ENCODE results near the gene LY6G6D. TPM values are rescaled to one million over a fixed set of nuclear protein-coding genes. Genes with fewer than 3 reads are reported as not detected.

Gene LY6G6D
- total and polyA plus RNA-seq, 2 of the 13 experiments (the other 11 are each of a cell fraction or from before 2014, with no cell fraction given), result not detected

DNA sequence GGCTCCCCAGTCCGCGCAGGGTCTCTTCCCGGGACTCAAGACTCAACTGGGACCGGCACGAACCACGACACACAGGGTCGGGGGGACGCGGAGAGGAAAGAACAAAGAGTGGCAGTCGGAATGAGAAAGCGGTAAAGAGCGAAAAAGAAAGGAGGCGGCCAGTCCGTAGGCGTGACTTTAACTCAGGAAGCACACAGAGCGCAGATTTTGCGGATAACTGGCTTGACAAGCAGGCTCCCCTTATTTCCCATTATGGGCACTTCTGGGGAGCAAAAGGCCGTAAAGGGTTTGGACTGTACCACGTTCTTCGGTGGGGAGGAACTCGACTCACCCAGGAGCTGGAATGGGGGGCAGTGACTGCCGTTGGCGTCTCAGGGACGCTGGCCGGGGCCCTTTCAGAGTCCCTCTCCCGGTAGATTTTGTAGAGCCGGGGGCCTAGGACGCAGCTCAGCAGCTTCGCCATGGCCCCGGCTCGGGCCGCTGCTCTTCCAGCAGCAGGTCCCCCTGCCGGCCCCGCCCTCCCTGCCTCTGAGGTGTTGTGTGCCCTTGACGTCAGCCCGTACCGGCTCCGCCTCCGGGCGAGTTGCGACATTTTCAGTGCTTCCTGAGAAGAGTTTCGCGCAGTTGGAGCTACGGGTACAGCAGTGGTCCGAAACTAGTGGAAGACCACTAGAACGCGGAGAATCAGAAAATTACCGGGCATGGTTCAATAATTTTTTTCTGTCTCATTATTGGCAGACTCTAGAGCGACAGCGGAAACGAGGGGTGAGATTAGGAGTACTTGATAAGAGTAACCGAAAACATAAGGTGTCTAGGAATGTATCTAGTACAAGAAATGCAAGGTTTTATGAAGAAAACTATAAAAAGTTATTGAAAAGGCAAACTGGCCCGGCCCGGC, 12.1 kb upstream of the LY6G6D start, which contains the start of gene ABHD16A (continued):
- TF ChIP-seq, protein P1, sequence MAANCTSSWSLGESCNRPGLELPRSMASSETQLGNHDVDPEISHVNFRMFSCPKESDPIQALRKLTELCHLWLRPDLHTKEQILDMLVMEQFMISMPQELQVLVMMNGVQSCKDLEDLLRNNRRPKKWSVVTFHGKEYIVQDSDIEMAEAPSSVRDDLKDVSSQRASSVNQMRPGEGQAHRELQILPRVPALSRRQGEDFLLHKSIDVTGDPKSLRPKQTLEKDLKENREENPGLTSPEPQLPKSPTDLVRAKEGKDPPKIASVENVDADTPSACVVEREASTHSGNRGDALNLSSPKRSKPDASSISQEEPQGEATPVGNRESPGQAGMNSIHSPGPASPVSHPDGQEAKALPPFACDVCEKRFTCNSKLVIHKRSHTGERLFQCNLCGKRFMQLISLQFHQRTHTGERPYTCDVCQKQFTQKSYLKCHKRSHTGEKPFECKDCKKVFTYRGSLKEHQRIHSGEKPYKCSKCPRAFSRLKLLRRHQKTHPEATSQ (CRISPR knock-in tag; IDR thresholded peaks at IDR 0.05; ENCODE audit: borderline replicate concordance), result peak; percentile 81; the same call in 1 of the 2 replicates
- TF ChIP-seq ARHGAP35 (CRISPR knock-in tag; IDR thresholded peaks at IDR 0.05; ENCODE audit: borderline replicate concordance) (no peak), ZNF432 (CRISPR knock-in tag; IDR thresholded peaks at IDR 0.05; ENCODE audit: borderline replicate concordance) (no peak), NCOR1 (IDR thresholded peaks at IDR 0.05; ENCODE audit: borderline replicate concordance, low read length) (no peak; the same call in 1 of the 2 replicates), XRCC5 (optimal IDR thresholded peaks at IDR 0.05; ENCODE audit: low read length) (peak; percentile 87), BRD4 (CRISPR knock-in tag; IDR thresholded peaks at IDR 0.05) (no peak), NFE2L1 (CRISPR knock-in tag; IDR thresholded peaks at IDR 0.05; ENCODE audit: borderline replicate concordance) (no peak), GATA4 (IDR thresholded peaks at IDR 0.05; ENCODE audit: borderline replicate concordance, low read depth) (peak; percentile 63; the same call in 1 of the 2 replicates), ZNF569 (CRISPR knock-in tag; IDR thresholded peaks at IDR 0.05; ENCODE audit: borderline replicate concordance) (no peak), MAFK (conservative IDR thresholded peaks at IDR 0.05 in 1 of 2, IDR thresholded peaks at IDR 0.05 in 1 of 2; ENCODE audit: low read length in 2 of 2) (0 out of 4 replicates have a peak, but pooled peaks of 1 of the 2 experiments have one; percentile 5), ZBTB42 (CRISPR knock-in tag; IDR thresholded peaks at IDR 0.05) (0 out of 2 replicates have a peak, but pooled peaks have one; percentile 13), SP4 (CRISPR knock-in tag; IDR thresholded peaks at IDR 0.05) (peak; percentile 43)
- TF ChIP-seq, protein P2, sequence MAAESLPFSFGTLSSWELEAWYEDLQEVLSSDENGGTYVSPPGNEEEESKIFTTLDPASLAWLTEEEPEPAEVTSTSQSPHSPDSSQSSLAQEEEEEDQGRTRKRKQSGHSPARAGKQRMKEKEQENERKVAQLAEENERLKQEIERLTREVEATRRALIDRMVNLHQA (CRISPR knock-in tag; IDR thresholded peaks at IDR 0.05), result peak; percentile 82; the same call in 1 of the 2 replicates
- TF ChIP-seq, protein P3, sequence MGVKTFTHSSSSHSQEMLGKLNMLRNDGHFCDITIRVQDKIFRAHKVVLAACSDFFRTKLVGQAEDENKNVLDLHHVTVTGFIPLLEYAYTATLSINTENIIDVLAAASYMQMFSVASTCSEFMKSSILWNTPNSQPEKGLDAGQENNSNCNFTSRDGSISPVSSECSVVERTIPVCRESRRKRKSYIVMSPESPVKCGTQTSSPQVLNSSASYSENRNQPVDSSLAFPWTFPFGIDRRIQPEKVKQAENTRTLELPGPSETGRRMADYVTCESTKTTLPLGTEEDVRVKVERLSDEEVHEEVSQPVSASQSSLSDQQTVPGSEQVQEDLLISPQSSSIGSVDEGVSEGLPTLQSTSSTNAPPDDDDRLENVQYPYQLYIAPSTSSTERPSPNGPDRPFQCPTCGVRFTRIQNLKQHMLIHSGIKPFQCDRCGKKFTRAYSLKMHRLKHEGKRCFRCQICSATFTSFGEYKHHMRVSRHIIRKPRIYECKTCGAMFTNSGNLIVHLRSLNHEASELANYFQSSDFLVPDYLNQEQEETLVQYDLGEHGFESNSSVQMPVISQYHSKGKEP (CRISPR knock-in tag; IDR thresholded peaks at IDR 0.05), result 0 out of 2 replicates have a peak, but pooled peaks have one; percentile 48
- TF ChIP-seq, protein P4, sequence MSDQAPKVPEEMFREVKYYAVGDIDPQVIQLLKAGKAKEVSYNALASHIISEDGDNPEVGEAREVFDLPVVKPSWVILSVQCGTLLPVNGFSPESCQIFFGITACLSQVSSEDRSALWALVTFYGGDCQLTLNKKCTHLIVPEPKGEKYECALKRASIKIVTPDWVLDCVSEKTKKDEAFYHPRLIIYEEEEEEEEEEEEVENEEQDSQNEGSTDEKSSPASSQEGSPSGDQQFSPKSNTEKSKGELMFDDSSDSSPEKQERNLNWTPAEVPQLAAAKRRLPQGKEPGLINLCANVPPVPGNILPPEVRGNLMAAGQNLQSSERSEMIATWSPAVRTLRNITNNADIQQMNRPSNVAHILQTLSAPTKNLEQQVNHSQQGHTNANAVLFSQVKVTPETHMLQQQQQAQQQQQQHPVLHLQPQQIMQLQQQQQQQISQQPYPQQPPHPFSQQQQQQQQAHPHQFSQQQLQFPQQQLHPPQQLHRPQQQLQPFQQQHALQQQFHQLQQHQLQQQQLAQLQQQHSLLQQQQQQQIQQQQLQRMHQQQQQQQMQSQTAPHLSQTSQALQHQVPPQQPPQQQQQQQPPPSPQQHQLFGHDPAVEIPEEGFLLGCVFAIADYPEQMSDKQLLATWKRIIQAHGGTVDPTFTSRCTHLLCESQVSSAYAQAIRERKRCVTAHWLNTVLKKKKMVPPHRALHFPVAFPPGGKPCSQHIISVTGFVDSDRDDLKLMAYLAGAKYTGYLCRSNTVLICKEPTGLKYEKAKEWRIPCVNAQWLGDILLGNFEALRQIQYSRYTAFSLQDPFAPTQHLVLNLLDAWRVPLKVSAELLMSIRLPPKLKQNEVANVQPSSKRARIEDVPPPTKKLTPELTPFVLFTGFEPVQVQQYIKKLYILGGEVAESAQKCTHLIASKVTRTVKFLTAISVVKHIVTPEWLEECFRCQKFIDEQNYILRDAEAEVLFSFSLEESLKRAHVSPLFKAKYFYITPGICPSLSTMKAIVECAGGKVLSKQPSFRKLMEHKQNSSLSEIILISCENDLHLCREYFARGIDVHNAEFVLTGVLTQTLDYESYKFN (CRISPR knock-in tag; conservative IDR thresholded peaks at IDR 0.05), result peak; percentile 80
- TF ChIP-seq, protein P5, sequence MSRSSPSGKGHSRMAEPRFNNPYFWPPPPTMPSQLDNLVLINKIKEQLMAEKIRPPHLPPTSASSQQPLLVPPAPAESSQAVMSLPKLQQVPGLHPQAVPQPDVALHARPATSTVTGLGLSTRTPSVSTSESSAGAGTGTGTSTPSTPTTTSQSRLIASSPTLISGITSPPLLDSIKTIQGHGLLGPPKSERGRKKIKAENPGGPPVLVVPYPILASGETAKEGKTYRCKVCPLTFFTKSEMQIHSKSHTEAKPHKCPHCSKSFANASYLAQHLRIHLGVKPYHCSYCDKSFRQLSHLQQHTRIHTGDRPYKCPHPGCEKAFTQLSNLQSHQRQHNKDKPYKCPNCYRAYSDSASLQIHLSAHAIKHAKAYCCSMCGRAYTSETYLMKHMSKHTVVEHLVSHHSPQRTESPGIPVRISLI (CRISPR knock-in tag; IDR thresholded peaks at IDR 0.05; ENCODE audit: borderline replicate concordance), result no peak; the same call in 1 of the 2 replicates
- TF ChIP-seq, protein P6, sequence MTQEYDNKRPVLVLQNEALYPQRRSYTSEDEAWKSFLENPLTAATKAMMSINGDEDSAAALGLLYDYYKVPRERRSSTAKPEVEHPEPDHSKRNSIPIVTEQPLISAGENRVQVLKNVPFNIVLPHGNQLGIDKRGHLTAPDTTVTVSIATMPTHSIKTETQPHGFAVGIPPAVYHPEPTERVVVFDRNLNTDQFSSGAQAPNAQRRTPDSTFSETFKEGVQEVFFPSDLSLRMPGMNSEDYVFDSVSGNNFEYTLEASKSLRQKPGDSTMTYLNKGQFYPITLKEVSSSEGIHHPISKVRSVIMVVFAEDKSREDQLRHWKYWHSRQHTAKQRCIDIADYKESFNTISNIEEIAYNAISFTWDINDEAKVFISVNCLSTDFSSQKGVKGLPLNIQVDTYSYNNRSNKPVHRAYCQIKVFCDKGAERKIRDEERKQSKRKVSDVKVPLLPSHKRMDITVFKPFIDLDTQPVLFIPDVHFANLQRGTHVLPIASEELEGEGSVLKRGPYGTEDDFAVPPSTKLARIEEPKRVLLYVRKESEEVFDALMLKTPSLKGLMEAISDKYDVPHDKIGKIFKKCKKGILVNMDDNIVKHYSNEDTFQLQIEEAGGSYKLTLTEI (CRISPR knock-in tag; conservative IDR thresholded peaks at IDR 0.05), result no peak

All from HepG2 (cell line).